GM18873 (cell line): ENCODE data around the gene ASF1B.

Experiments
- ATAC-seq: cut with Tn5 transposase; IDR thresholded peaks from one replicate; pipeline ENCODE4 v1.9.1; 2021; ENCODE audit warnings: mild to moderate bottlenecking, moderate library complexity, moderate number of reproducible peaks; ENCODE audit not compliant: unreplicated experiment, low FRiP score

ASF1B gene

DNA sequence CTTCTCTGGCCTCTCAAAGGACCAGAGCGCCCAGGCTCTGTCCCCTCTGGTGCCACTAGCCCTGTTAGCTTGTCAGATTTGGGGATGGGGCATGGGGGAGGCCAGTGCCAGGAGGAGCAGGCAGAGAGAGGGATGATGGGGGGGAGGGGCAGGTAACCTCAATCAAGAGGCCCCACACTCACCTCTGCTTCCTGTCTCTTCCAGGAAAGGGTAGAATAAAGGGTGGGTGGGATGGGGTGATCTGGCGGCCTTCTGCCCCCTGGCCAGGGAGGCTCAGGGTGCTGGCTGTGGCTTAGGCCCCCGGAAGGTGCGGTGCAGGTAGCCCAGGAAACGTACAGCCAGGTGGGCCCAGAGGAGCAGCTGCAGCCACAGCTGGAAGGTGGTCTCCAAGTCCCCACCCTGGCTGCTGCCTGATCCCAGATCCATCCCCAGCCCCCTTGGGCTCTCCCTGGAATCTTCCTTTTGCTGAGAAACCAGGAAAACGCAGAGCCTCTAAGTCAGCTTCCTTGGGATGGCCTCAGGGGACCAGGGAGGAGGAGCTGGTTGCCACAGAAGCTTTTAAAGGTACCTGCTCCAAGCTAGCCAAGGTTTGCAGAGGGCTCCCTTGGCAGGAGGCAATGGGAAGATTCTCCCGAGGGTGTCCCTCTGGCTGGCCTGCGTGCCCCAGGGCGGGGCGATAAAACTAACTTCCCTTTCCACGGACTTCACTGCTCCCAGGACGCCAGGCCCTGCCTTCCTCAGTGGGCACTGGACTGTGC is 24.2 kb downstream of the ASF1B start:
- ATAC-seq: no peak

- ATAC-seq: no peak
Measured at GRCh38 chr19:14111486-14111885, 24.9 kb downstream of the ASF1B start.

DNA sequence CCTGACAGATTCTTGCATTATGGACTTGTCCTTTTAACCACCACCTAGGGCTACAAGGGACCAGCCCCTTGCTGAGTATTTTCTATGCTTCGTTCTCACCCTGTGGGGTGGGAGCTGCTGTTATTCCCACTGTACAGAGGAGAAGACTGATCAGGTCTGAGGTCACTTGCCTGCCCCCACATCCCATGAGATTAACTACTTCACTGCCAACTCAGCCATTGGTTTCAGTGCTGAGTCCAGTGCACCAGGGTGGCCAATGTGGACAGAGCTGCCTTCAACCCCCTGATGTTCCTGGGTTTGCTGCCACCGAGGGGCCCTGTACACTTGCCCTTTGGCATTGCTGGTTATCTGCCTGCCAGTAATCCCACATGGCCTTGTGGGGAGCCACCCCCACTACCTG is 25.7 kb downstream of the ASF1B start:
- ATAC-seq: no peak

- no peak for ATAC-seq
Measured at GRCh38 chr19:14107581-14108461, 28.6 kb downstream of the ASF1B start.

GRCh38 chr19:14106840-14107239 is 29.5 kb downstream of the ASF1B start:
- no peak for ATAC-seq

DNA sequence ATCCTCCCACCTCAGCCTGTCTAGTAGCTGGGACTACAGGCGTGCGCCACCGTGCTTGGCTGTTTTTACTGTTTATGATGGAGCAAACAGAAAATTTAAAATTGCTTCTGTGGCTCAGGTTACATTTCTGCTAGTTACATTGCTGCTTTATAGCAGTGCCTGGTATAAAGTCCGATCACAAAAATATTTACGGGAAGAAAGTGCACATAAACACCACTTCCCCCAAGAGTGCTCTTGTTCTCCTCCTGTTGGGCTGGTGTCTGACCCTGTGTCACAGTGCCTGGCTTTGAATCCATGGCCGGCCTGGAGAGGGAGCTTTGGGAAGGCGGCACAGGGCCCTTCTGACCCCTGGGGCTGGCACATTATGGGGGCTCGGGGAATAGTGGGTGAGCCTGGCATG is 30.7 kb downstream of the ASF1B start:
- no peak for ATAC-seq

- no peak for ATAC-seq
Measured at GRCh38 chr19:14103310-14103709, 33.1 kb downstream of the ASF1B start.

GRCh38 chr19:14102756-14103155 is 33.6 kb downstream of the ASF1B start:
- ATAC-seq: no peak

DNA sequence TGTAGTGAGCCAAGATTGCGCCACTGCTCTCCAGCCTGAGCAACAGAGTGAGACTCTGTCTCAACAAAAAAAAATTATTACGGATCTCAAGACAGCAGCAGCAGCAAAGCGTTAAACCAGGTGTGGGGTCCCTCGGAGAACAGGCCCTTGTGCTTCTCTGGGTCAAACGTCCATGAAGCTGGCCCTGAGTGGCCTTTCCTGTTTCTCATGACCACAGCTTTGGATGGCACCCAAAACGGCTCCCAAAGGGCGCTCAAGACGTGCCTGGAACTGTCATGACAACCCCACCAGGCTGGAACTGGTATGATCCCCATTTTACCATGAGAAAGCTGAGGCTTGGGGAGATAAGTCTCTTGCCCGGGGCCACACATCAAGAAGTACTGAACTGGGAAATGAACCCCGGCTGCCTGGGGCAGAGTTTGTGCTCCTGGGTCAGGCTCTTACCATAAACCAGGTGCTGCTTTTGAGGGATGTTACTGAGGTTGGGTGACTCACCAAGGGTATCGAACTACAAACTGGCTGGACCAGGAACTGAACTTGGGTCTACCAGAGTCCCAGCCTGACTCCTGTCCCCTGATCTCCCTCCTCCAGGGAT is 34.2 kb downstream of the ASF1B start:
- ATAC-seq: no peak

GRCh38 chr19:14101003-14101545 is 35.3 kb downstream of the ASF1B start:
- ATAC-seq: no peak

DNA sequence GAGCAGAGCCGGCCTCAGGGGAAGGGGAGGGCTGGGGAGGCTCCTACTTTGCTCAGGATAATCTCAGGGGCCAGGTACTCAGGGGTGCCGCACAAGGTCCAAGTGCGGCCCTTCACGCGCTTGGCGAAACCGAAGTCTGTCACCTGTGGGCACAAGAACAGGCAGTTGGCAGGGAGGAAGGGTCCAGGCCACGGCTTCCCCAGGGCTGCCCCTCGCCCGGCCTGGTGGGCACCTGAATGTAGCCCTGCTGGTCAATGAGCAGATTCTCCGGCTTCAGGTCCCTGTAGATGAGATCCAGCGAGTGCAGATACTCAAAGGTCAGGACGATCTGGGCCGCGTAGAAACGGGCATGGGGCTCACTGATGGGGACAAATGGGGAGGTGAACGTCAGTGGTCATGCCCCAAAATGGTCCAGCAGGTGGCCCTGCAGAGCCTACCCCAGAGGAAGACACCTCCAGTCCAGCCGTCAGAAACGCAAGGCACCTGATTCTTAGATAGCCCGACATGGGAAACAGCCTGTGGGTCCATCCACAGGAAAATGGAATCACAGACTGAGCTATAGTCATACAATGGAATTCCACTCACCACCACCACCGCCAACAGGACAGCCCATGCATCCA is 38.7 kb downstream of the ASF1B start:
- ATAC-seq: no peak

DNA sequence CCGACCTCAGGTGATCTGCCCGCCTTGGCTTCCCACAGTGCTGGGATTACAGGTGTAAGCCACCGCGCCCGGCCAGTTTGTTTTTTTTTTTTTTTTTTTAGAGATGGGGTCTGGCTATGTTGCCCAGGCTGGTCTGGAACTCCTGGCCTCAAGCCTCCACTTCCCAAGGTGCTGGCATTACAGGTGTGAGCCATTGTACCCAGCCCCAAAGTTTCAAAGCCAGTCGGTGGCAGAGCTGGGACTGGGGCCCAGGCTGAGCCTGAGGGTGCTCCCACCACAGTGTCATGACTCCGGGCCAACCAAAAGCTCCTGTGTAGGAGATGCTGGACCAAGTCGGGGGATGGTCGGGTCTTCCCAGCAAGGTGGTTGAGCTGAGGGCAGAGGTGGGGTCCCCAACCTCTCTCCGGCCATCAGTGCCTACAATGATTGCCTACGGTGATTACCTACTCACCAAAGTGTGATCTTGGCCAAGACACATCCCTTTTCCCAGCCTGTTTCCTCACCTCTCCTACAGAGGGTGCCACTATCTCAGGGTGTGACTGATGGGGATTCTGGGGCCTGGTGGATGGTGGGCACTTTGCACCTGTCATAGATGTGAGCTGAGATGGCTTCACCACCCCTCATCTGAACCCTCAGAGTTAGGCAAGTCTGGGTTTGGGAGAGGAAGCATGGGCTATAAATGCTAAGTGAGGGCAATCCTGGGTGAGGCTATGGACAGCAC is 40.0 kb downstream of the ASF1B start:
- ATAC-seq: no peak

DNA sequence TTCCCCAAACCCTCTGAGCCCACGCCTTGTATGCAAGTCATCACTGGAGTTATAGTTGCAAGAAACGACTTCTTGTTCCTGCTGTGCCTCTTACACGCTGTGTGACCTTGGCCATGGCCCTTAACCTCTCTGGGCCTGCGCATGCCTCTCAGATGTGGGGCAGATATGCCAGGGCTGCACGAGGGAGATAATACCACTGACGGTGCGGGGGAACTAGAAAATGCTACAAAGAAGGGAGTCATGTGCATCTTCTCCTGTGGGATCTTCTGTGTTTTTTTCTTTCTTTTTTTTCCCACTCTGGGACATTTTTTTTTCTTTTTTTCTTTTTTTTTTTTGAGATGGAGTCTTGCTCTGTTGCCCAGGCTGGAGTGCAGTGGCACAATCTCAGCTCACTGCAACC is 41.5 kb downstream of the ASF1B start:
- no peak for ATAC-seq

DNA sequence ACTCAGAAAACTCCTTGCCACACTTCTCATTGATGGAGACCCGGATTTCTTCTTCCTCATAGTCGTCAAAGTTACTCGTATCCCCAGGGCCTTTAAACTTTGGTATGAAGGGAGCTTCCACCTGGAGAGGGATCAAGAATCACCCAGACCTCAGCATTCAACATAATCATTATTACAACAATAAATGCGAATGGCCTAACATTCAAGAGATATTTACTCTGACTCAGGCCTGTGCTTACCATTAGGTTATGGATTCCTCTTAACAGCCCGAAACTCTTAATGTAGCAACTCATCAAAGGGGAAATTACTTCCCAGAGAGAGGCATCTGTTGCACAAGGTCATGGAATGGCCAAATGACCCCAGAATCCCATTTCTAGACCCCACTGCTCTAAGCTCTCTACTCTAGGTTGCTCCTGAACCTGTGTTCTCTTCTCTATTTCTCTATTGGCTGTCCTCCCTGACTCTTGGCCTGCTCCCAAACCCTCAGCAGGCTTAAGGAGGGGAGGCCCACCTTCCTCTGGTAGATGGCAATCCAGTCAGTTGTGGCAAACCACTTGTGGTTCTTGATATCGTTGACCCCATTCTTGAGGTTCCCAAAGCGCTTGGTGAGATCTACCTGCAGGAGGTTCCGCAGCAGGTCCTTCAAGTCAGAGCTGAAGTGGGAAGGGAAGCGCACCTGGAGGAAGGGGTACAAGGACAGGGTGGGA is 43.1 kb downstream of the ASF1B start:
- no peak for ATAC-seq

DNA sequence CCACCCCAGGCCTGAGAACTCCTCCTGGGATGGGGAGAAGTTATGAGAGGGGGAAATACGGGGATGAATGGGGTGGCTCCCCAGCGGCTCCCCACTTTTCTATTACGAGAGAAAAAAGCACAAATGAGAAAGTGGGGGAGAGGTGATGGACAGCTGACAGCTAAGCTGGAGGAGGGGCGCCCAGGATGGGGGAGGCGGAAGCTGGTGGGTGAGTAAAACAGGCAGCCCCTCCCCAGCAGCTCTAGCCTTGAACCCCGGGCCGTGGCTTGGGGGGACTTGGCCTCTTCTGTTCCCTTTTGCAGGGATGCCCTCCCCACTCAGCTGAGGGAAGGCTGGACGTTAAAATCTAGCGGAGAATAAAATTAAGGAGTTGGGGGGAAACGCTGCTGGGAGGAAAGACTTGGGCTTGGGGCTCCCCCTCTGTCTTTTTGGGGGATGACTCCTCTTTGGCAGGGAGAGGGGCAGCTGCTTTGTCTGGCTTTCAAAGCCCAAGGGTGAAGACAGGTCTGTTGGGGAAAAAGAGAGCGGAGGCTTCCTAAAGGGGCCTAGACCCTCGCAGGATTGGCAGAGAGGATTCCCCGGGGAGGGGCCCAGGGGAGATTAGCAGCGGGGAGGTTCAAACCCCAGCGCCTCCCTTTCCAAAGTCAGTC is 44.5 kb downstream of the ASF1B start:
- no peak for ATAC-seq

- ATAC-seq: no peak
Measured at GRCh38 chr19:14091081-14091812, 45.1 kb downstream of the ASF1B start.

- ATAC-seq: no peak
Measured at GRCh38 chr19:14090509-14091080, 45.8 kb downstream of the ASF1B start, which contains the start of gene SAMD1. TSS of gene SAMD1 (minus strand) at chr19:14090751.
